CD4-positive, alpha-beta T cell treated with Interleukin-6 for 4 hours (primary cell): ENCODE results near the gene FANCE.
"Not testable (repeated sequence)": the region's sequence is repeated elsewhere in the genome, so short reads cannot be mapped to it uniquely, and the experiment has no call there.

Source experiments
- DNase-seq: peaks from one replicate; pipeline ENCODE4 v3.0.0-alpha.2; 2020; ENCODE audit warnings: mixed read lengths

Gene FANCE

DNA sequence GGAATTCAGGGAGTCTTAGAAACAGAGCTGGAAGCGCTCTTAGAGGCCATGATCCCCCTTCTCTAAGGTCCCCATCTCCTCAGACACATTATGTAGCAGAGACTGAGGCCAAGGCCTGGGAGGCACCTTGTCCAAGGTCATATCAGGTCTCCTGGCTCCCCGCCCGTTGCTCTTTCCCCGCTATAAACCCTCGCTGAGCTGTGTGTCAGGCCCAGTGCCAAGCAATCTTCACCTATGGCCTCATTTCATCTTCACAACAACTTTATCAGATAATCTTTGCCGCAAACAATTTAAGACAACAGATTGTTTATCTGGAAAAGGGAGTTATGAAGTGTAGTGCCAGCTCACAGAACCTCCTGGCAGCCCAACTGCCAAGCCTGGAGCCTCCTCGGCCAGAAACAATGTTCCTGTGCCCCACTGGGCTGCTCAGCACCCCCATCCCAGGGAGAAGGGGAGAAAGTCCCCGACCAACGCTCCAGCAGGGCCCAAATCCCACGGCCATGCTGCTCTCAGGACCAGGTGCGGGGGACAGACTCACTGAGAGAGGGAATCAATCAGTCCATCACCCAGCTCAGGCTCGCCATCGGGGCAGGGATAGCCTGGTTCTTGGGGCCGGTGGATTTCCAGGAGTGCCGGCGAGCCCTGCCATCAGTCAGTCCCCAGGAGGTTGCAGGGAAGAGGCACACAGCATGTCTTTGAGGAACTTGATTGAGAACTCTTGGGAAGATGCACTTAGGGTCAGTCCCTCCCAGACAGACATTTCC lies 16.9 kb upstream of the FANCE start:
- no peak for DNase-seq

- DNase-seq = no peak
Observed at GRCh38 chr6:35436071-35436857, 15.9 kb upstream of the FANCE start.

GRCh38 chr6:35438378-35439065 lies 13.6 kb upstream of the FANCE start:
- not testable (repeated sequence) for DNase-seq

DNA sequence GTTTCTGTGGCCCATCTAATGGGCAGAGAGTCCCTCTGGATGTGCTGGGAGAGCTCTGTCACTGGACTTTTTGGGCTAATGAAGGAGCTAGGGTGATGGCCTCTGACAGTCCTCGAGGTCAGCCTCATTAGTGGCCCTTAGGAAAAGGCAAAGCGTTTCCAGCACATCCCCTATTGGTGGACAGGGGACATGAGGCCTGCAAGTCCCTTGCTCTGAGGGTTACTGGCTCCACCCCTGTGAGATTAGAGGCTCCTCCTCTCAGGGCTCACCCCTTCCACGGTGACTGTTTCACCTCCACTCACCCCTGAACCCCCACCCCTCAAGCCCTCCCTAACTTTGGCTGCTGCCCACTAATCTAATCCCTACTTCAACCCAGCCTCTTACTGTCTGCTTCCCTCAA lies 12.8 kb upstream of the FANCE start:
- DNase-seq = no peak

DNA sequence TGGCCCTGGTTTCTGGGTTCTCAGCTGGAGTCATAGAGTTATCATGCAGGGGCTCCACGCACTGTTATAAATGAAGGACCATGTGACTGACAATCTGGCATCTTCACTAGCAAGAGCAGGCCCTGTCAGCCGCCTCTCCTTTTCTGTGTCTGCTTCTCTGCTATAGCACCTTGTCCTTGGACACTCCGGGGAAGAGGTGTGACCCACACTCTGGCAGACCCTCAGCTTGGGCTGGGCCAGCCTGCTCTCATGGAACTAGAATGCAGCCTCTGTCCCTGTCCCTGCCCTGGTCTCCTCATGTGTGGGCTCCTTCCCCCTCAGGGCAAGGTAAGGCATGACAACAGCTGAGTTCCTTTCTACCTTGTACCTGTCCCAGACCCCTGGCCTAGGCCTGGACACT lies 10.9 kb upstream of the FANCE start:
- DNase-seq = no peak

DNA sequence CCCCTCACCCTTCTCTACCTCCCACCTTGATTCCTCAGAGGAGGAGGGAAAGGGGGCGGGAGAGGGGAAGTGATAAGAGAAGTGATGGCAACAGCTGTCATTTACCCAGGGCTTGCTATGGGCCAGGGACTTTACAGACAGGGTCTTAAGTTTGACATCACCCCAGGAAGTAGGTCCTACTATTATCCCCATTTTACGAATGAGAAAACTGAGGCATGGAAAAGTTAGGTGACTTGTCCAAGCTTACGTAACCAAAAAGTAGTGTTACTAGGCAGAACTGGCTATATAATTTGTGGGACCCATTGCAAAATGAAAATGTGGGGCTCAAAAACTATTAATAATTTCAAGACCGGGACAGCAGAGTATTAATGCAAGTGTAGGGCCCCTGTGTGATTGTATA lies 10.5 kb upstream of the FANCE start:
- no peak for DNase-seq

GRCh38 chr6:35442693-35443092 lies 9.4 kb upstream of the FANCE start:
- no peak for DNase-seq

GRCh38 chr6:35443341-35444030 lies 8.7 kb upstream of the FANCE start:
- DNase-seq = no peak

GRCh38 chr6:35445691-35446090 lies 6.4 kb upstream of the FANCE start:
- DNase-seq = peak; percentile 23

DNA sequence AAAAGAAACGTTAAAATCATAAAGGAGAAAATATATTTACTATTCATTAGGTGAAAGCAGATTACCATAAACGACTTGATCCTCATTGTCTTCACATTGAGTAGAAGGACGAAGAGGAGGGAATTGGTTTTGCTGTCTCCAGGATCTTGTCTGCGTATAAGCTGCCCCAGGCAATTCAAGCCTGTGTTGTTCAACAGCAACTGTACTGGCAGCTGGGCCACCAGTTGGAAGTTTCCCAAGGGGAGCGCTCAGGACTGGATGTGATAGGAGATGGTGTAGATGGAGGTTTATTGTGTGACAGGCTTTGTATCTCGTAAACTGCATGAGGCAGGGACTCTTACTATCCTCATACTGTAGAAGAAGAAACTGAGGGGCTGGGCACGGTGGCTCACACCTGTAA lies 3.9 kb upstream of the FANCE start:
- no peak for DNase-seq

DNA sequence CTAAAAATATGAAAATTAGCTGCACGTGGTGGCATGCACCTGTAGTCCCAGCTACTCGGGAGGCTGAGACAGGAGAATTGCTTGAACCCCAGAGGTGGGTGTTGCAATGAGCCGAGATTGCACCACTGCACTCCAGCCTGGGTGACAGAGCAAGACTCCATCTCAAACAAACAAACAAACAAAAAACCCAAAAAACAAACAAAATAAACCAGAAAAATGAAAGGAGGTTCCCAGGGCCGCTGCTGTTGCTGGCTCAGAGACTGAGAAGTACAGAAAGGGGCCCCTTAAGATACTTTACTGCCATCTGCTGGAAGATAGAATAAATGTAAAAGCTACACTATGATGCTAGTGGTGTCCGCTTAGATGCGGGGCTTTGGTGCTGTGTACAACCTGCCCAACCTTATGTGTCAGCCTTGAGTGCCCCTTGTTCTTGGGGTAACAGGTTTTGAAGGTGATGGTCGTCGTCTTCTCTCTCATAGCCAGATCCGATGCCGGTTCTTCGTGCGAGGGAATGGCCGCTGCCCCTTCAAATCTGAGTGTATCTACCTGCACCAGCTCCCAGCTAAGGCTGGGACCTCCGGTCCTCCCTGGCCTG lies 2.8 kb upstream of the FANCE start:
- DNase-seq = peak; percentile 49

- DNase-seq = no peak
Observed at GRCh38 chr6:35451354-35452182, 570 bp upstream of the FANCE start.

- DNase-seq = no peak
Observed at GRCh38 chr6:35453236-35453635, 1.1 kb downstream of the FANCE start.

DNA sequence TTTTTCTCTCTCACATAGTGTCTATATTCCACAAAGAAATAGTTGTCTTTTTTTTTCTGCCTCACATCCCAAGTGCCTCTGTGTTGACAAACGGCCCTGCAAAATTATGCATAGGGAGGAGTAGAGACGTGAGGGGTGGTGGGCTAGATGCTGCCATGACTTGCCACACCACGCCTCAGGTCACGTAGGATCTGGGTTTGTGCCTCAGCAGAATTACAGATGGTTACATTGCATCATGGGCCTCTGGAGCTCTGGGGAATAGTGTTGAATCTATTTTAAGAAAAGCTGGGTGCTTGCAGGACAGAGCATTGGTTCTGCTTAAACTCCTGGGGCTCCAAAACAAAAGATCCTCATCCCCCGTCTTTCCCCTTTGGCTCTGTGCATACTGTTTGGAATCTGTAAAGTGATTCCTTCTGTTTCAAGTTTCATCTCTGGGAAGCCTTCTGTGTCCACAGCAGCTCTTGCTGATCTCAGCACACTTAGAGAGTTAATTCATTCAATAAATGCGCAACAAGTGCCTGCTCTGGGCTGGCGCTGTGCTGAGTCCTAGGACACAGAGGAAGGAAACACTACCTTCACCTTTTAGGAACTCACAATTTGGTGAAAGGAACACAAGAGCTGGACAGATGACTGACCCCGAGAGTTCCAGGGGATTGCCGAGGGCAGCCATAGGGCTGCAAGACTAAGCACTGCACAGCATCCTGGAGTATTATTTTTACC lies 2.4 kb downstream of the FANCE start:
- DNase-seq = no peak

- no peak for DNase-seq
Observed at GRCh38 chr6:35457907-35458306, 5.8 kb downstream of the FANCE start.

- DNase-seq = no peak
Observed at GRCh38 chr6:35461270-35461669, 9.1 kb downstream of the FANCE start.

GRCh38 chr6:35463292-35463691 lies 11.2 kb downstream of the FANCE start:
- no peak for DNase-seq

DNA sequence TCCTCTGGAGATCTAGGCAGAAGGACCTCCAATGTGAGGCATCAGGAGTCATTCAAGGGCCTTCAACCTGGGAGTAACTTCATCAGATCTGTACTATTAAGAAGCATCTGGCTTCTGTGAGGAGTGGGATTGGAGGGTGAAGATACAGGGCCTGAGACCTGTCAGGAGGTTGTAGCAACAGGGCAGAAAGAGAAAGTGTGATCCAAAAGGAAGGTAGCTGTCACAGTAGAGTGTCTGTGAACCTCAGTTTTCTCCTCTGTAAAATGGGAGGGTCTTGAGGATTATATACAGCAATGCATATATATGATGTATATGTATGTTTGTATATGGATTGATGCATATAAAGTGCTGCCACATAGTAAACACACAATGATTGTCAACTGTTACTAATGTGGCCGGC lies 13.5 kb downstream of the FANCE start:
- no peak for DNase-seq

DNA sequence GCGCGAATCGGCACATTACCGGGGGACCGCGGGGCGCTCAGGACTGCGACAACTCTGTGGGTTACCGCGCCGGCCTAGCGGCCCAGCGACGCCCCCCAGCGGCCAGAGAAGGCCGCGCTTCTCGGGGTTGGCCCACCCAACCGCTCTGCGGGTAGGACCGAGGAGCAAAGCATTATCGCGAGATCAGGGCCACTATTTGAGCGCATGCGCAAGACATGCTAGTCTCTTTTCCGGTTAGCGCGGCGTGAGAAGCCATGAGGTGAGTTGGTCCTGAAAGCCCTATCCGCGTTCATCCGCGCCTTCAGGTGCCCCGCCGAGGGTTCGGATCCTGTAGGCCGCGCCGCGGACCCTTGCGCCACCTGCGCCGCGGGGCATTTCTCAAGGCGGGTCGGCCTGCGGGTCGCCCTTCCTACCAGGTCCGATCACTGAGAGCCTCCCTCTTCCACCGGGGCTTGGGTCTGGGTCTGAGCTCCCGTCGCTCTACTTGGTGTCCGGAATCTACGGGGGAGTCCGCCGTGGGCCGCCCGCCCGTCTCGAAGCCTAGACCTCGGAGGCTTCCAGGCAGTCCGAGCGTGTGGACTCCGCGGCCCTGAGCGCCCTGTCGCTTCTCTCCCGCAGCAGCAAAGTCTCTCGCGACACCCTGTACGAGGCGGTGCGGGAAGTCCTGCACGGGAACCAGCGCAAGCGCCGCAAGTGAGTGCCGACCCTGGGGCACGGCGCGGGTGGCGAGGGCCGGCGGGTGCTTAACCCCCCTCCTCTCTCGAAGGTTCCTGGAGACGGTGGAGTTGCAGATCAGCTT lies 16.2 kb downstream of the FANCE start, which contains the start of gene RPL10A:
Gene RPL10A (plus strand): TSS at position 221 of the 799 bp plus-strand sequence. CDS start 34 bp downstream, at position 255.
- DNase-seq = peak; percentile 96
